Hippocampal formation (tissue), 2 donors: ENCODE data around the gene BRSK2.

ENCODE experiments used
- DNase-seq, 2 donors: peaks; one replicate each; lab custom pipeline; 2025; lab: John Stamatoyannopoulos, UW

The BRSK2 gene

DNA sequence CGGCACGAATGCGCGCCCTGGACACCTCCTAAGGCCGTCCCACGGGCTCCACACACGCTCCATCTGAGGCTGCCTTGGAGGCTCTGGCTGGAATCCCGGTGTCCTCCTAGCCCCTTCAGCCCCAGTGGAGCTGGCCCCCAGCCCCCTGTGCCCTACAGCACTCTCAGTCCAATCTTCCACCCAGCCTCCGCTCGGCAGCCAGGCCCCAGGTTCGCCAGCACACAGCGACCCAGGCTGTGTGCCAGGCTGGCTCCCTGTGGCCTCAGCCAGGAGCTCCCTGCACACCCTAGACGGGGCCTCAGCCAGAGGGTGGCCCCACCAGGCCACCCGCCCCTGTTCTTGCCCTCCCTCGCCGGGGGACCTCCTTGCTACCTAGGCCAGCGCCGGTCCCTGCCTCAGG is 78.3 kb downstream of the BRSK2 start:
- no peak for DNase-seq

DNA sequence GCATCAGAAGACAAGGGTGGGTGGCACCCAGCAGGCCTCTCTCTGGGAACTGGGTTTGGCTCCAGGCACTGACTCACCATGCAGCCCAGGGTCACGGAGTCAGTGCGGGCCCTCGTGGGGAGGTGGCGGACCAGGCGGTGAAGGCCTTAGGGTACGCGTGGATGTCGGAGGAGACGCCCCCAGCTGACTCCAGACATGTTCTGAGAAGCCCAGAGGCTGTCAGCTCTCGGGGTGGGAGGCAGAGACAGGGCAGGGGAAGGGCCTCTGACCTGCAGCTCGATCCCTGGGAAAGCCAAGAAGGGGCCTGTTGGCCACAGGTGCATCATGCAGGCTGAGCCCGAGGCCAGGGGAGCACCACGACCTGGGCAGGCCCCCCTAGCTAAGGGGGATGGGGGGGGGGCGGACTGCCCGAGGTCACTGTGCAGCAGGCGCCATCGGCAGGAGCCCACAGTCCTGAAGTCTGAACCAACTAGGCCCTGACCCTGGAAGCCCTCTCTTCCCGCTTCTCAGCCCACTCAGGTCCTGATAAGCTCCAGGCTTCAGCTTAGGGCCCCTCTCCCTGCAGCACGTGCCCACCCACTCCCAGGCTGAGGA is 78.8 kb downstream of the BRSK2 start:
- DNase-seq = no peak

DNA sequence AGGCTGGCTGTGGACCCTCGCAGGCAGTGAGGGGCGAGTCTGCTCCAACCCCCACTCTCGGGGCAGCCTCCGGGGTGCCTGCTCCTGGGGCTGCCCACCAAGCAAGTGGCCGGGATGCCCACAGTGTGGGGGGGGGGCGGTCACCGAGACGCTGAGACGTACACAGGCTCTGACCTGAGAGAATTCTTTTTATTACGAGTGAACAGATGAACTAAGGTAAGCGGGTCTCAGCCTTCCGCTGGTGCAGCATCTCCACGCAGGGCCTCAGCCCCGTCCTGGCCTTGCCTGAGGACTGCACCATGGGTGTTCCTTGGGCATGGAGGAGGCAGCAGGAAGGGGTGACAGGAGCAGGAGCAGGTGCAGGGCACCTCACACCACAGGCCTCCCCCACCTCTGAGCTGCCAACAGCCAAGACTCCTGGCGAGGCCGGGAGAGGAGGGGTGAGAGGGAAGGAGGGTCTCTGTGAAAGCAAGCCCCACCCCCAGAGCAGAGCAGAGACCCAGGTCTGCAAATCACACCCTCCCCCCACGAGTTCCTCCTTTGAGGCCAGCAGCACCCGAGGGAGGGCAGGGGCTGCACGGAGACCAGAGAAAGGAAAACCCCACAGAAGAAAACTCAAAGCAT is 79.7 kb downstream of the BRSK2 start:
- DNase-seq = no peak

DNA sequence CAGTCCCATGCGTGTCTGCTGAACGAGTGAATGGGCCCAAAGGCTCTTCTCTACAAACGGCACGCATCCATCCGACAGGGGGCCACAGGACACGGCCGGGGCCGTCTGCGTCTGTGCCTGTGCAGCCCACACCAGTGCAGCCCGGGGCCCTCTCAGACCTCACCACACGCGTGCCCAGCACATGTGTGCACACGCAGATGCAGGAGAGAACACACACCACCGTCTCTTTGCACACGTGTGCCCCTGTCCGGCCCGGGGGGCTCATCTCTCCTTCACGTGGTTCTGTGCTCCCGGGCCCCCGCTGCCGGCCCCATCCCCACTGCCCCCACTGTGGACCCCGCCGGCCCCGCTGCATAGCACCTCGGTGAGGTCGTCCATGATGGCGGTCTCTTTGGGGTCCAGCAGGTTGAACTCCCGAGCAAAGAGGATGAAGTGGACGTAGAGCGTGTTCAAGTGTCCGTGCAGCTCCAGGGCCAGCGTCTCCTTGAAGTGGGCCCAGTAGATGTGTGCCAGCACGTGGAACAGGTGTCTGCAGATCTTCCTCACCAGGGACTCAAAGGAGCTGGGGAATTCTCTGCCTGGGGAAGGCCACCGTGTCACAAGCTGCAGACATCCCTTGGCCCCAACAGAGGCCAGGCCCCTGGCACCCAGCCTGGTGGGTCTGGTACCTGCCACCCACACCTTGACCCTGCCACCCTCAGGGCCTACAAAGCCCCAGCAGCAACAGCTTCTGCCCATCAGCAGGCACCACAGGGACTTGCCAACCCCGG is 80.4 kb downstream of the BRSK2 start:
- DNase-seq = no peak

DNA sequence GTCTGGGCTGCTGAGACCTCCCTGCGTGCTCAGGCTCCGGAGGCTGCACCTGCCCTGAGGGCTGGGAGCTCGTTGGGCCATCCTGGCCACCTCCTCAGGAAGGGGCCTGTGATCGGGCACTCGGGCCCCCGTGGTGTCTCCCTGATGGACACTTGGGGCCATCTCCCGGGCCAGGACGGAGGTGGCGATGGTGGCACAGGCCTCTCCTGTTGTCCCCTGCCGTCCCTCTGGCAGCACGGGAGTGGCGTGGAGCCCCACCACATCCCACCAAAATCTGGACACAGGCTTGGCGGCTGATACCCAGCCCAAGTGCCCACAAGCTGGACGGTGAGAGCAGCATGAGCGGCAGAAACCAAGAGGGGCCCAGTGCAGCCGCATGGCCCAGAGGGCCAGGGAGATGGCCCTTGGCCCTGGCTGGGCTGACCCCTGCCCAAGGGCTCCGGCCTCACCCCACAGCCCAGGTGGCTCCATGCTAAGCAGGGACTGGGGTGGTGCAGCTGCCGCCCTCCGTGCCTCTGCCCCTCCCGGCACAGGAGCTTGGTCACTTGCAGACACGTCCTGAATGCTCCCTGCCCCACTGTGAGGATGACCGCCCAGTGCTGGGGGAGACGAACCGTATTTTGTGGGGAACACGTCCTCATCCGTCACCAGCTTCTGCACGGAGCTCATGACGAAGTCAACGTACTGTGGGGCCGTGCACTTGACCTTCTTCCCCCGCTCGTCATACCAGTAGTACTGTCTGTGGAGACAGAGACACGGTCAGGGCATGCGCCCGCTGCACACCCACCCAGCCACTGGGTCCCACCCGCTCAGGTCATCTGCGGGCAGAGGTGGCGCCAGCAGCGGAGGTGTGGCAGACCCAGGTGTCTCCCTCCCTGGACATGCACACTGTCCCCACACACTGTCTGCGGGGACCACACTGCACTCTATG is 81.2 kb downstream of the BRSK2 start:
- DNase-seq = no peak

DNA sequence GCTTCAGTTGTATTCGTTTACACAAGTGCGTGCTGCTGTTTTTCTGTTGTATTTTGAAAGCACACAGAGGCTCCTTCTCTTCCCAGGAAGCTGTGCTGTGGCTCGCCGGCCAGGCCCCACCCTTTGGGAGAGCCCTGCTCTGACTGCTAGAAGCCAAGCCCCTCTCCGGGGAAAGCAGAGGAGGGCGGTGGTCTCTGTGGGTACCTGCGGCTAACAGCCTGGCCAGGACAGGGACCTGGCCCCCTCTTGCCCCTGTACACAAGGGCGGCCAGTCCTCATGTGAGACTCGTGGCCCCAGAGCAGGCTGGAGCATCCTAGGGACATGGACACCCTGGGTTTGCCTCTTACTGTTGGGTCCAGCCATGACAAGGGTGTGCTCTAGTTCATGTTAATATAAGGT is 82.0 kb downstream of the BRSK2 start:
- no peak for DNase-seq

DNA sequence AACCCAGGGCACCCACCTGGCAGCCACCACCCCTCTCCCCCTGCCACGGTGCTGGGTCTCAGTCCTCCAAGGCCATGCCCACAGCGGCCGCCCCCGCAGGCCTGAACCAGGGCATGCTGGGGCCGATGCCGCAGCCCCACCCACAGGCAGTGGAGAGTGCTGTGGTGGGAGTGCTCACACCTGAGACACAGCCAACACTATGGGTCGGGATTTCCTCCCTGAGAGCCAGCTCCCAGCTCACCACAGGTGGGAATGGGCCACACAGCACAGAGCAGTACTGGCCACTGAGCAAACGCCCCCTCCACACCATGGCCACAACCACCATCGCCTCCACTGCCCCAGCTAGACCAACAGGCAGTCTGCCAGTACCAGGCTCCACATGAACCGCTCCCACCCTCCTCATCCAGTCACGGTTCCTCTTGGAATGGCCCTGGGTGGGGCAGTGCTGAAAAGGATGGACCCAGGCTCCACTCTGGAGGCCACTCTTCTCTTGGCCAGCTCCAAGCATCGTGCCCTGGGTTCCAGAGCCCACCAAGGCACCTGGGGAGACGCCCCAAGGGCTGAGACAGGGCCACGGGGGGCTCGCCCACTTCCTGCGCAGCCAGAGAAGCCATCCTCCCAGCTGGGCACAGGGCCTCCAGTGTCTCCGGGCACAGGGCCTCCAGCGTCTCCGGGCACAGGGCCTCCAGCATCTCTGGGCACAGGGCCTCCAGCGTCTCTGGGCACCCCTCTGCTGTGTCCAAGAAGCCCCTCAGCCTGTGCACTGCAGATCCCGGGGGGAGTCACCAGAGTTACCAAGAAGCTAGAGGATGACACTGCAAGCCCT is 82.7 kb downstream of the BRSK2 start:
- DNase-seq = no peak

DNA sequence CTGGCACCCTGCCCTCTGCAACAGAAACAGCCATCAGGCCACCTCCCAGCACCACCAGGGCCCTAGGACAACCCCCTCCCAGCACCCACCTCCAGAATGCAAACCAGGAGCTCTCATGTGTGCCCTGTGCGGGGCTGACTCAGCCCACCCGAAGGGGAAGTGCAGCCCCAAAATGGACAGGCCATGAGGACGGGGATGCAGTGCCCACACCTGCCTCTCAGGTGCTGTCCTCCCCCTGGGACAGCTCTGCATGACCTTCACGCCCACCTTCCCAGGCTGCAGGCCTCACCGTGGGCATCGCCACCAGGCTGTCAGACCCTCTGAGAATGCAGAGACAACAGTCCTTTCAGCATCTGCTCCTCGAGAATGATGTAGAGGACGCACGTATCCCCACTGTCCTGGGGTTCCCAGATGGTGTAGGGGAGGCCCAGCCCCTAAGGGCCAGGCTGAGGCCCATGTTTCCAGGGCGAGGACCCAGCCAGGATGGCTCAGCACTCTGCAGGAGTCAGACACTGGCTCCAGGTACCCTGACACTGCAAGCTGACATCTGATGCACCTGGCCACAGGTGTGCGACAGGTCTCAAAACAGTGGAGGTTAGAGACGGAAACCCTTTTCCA is 83.4 kb downstream of the BRSK2 start:
- no peak for DNase-seq

DNA sequence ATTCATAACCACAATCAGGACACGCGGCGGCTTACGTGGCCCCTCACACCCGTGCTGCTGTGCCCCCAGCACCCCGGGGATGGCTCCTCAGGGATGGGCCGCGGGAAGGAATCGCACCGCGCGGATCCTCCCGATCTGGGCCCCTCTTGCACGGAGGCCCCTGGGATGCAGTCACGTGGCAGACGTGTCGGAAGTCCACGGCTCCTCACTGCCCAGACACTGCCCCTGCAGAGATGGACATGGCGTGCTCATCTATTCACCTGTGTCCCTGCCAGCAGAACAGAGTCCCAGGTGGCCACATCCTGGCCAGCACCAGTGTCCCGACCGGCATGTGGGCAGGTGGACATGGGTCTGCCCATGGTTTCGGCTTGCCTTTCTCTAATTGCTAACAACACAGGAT is 84.1 kb downstream of the BRSK2 start:
- no peak for DNase-seq

DNA sequence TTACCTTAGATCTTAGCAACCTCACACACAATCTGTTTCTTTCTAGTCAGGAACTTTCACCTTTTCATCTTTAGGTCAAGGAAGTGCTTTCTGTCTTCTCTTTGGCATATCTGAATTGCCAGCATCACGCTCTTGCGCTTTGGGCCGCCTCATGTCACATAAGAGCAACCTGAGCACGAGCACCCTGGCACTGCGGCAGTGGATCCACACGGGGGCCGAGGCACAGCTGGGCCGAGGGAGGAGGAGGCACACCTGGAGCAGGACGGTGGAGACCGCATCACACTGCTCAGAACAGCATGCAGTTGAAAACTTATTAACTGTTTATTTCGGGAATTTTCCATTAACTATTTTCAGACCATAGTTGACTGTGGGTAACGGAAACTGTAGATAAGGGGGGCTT is 86.1 kb downstream of the BRSK2 start:
- DNase-seq = no peak

DNA sequence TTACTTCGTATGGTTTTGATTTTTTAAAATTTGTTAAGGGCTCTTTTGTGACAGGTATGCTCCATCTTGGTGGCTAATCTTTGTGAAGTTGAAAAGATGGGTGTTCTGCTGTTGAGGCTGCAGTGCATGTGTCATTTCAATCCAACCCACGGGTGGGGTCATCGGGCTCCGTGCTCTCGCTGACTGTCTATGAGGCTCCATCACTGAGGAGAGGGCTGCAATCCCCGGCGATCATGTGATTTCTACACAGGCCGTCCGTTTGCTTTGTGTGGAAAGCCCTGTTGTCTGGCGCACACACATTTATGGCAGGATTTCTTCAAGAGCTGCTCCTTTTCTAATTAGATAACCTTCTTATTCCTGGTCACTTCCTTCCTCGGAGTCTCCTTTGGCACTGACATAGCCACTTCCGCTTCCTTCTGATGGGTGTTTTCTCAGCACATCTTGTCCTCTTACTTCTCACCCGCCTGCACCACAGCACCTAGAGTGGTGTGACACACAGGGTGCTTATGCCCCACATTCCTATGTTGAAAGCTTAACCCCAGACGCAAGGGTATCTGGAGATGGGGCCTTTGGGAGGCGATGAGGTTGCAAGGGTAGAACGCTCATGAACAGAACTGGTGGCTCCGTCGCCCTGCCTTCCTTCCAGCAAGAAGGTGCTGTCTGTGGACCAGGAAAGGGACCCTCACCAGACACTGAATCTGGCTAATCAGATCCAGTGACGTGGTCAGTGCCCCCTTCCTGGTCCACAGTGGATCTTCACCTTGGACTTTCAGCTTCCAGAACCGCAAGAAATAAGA is 87.4 kb downstream of the BRSK2 start:
- DNase-seq = no peak

DNA sequence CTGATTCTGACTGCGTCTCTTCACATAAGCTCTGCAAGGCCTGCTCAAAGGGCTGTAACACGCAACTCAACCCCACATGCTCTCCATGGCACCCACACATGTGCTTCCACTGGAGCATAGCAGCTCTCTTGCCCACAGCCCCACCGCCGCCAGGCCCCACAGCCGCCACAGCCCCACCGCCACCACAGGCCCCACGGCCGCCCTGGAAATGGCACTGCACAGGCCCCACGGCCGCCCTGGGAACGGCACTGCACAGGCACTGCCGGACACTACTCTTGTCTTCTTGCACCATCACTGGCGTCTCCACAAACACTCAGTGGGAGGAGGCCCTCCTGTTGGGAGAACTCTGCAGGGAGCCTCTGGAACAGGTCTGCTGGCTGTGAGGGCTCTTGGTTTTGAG is 88.3 kb downstream of the BRSK2 start:
- DNase-seq = no peak

DNA sequence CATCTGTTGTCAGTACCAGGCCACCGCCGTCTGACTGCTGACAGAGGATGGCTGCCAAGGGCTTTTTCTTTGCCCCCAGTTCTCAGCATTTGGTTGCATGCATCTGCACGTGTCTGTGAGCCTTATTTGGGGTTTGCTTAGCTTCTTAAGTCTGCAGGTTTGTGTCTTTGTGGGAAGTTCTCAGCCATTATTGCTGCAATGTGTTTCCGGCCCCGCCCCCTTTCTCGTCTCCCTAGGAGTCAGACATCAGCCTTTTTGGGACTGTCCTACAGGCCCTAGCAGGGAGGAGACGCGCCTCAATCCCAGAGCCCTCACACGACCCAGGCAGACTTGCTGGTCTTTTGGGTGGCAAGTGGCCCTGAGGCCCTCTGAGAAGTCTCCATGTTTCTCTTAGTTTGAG is 88.8 kb downstream of the BRSK2 start:
- DNase-seq = no peak

DNA sequence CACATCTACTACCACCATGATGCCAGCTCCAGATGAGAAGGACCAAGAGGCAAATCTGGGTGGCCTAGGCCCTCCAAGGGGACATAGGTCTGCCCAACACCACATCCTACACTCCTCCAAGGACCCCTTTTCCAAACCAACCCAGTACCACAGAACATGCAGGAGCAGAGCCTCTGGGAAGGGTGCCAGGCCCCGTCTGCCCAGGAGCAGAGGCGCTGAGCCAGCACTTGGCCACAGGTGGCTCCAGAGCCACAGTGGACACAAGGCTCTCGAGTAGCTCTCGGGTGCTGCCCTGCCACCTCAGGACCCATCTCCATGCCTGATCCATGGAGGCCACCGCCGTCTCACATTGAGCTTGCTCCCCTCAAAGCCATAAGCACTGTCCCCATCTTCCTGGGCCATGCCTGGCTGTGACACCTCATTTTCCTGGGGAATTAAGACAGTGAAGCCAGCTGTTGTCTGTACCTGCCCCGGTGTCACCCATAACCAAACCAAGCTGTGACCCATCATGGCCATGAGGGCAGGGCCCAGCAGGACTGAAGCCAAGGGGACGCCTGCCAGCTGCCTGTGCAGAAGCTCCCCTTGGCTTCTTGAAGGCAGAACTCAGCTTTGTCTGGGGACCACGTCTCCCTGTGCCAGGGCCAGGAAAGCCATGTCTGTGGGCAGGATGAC is 89.4 kb downstream of the BRSK2 start:
- no peak for DNase-seq

DNA sequence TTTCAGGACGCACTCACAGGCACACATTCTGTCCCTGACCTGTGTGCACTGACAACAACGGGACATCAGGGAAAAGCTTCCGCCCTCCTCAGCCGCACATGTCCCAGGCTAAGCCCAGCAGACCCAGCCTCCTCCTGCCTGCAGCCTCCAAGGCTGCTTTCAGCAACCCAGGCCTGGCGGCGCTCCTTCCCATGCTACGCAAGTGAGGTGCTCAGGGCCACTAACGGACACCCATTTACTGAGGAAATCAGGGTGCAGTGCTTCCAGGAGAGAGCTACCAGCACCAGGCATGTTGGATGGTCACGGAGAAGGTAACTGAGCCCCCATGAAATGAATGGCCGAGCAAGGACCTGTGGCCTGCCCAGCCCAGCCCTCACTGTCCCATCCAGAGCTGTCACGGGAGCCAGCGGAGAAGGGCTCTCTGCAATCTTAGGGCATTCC is 90.0 kb downstream of the BRSK2 start:
- DNase-seq = no peak

DNA sequence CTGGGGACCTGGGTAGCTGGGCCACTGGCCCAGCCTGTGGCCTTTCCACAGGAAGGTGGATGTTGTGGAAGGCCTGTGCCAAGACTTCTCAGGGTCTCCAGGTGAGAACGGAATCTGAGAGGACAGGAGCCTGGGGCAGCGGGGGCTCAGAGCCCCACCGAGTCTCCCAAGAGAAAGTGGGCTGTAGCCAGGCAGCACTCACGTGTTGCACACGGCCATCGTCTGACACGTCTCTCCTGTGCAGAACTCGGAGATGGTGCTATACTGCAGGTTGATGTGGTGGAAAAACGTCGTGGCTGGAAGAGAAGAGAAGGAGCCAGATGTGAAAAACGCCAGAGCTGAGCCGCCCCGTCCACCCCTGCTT is 90.4 kb downstream of the BRSK2 start:
- no peak for DNase-seq

DNA sequence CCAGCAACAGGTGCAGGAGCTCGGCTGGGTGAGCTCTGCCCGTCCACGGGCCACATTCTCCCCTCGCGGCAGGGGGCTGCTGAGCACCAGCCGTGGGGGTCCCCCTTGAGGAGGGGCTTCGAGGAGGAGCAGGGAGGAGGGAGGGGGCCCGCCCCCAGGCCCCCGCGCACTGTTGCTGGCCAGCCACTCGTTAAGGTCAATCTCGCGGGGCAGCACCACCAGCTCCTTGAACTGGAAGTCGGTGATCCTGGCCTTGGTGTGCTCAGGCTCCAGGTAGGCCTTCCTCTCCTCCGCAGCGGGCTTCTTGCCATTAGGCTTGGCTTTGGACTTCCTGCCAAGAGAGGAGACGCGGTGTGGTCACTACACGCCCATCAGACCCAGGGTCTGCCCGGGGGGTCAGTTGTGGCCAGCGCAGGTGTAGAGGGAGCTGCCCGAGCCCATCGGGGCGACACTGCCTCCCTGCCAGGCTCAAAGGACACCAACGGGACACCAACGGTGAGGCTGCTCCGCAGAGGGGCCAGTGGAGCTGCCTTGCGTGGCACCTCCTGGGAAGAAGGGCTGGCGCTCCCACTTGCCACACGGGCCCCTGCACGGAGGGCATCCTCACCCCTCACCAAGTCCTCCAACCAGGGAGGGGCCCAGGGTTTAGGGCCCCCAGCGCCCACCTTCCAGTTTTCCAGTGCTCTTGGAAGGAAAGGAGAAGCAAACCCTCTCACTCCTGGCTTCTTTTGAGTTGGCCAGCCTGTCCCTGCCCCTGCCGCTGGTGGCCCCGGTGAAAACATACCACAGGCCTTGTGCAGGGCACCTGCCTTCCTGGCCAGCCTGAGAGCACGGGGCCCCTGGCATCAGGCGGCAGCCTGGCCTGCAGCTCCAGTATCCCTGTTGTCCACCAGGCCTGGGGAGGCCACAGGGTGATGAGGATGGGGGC is 91.1 kb downstream of the BRSK2 start:
- no peak for DNase-seq

DNA sequence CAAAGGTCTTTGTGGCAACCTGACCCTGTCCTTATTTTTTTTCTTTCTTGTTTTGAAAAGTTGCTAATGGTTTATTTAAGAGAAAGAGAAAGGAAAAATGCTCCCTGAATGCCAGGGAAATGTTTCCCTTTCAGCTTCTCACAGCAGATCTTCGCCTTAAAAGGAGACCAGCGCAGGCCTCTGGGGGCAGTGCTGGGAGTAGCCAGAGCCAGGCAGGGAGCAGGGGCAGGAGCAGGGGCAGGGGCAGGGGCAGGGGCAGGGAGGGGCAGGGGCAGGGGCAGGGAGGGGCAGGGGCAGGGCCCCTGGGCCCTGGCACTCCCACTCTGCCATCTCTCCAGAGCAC is 91.7 kb downstream of the BRSK2 start:
- DNase-seq = no peak
